HFF-Myc (cell line): ENCODE data around the gene NUCB1.
"Not testable (repeated sequence)": the region's sequence is repeated elsewhere in the genome, so short reads cannot be mapped to it uniquely, and the experiment has no call there.

Experiments used
- DNase-seq: peaks from one replicate; pipeline ENCODE4 v3.0.0-alpha.2; 2011; ENCODE audit warnings: low read depth; ENCODE audit errors: extremely low read depth
- H3K4me3 ChIP-seq: replicated peaks from 2 replicates; pipeline ENCODE4 v1.5.1; 2011; ENCODE audit warnings: low read depth, mild to moderate bottlenecking, control low read depth, low read length
- TF ChIP-seq, protein P1 (sequence below): IDR thresholded peaks from 2 replicates; pipeline ENCODE4 v1.5.1; 2012; ENCODE audit warnings: mild to moderate bottlenecking, low read depth, low read length, control low read depth; ENCODE audit errors: missing control alignments

NUCB1 gene

DNA sequence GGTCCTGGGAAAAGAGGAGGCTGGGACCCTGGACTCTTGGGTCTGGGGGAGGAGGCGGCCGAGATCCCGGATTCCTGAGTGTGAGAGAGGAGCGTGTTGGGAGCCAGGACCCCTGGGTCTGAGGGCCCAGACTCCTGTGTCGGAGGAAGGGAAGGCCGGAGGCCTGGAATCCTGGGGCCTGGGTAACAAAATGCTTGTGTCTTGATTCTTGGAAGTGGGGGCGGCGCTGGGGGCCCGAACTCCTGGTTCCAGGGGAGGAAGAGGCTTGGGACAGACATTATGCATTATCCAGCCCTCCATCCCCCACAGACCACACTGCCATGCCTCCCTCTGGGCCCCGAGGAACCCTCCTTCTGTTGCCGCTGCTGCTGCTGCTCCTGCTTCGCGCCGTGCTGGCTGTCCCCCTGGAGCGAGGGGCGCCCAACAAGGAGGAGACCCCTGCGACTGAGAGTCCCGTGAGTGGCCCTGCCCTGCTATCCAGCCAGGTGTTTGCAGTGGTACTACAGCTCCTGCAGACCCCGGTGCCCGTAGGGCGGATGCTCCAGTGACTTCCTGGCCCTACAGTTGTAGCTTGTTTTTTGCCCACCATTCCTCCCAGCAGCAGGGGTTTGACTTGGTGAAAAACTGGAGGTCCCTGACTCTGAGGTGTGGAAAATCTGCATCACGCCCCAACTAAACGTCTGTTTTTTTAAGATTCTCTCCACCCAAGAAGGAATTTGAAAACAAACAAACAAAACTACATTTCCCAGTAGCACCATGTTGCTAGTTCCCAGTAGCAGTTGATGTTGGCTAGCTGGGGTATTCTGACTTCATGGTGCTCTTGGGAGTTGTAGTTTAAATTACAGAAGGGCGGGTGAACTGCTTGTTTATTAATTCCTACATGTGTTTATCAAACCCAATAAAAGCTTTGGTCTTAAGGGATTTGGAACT, 630 bp downstream of the NUCB1 start:
- DNase-seq = no peak

DNA sequence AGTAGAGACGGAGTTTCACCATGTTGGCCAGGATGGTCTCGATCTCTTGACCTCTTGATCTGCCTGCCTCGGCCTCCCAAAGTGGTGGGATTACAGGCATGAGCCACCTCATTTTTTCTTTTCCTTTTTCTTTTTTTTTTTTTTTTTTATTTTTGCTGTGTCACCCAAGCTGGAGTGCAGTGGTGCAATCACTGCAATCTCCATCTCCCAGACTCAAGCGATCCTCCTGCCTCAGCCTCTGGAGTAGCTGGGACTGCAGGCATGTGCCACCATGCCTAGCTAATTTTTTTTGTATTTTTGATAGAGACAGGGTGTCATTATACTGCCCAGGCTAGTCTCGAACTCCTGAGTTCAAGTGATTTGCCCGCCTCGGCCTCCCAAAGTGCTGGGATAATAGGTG, 2.2 kb downstream of the NUCB1 start:
- H3K4me3 ChIP-seq, DNase-seq: not testable (repeated sequence)

More for the DNA sequence above, 630 bp downstream of the NUCB1 start:
- TF ChIP-seq, protein P1, sequence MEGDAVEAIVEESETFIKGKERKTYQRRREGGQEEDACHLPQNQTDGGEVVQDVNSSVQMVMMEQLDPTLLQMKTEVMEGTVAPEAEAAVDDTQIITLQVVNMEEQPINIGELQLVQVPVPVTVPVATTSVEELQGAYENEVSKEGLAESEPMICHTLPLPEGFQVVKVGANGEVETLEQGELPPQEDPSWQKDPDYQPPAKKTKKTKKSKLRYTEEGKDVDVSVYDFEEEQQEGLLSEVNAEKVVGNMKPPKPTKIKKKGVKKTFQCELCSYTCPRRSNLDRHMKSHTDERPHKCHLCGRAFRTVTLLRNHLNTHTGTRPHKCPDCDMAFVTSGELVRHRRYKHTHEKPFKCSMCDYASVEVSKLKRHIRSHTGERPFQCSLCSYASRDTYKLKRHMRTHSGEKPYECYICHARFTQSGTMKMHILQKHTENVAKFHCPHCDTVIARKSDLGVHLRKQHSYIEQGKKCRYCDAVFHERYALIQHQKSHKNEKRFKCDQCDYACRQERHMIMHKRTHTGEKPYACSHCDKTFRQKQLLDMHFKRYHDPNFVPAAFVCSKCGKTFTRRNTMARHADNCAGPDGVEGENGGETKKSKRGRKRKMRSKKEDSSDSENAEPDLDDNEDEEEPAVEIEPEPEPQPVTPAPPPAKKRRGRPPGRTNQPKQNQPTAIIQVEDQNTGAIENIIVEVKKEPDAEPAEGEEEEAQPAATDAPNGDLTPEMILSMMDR = no peak
- peak overlapping the region; percentile 61 for H3K4me3 ChIP-seq

DNA sequence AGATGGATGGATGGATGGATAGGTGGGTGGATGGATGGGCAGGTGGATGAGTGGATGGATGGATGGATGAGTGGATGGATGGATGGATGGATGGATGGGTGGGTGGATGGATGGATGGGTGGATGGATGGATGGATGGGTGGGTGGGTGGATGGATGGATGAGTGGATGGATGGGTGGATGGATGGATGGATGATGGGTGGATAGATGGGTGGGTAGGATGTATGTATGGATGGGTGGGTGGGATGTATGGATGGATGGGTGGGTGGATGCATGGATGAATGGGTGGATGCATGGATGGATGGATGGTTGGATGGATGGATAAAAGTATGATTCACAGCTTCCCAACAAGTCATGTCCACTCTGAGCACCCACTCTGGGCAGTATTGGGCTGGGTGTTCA, 3.7 kb downstream of the NUCB1 start:
- H3K4me3 ChIP-seq, DNase-seq: not testable (repeated sequence)

DNA sequence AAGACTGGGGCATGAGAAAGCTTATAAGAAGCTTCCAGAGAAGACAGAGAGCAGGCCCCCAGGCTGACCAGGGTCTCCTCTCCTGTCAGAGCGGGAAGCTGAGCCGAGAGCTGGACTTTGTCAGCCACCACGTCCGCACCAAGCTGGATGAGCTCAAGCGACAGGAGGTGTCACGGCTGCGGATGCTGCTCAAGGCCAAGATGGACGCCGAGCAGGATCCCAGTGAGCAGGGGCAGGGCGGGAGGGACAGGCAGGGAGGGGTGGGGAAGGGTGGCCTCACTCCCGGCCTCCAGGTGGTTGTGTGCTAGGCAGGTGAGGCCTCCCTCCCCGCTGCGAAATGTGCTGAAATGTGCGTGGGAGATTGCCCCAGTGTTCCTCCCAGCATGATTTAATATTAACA, 5.6 kb downstream of the NUCB1 start:
- H3K4me3 ChIP-seq = no peak overlapping the region

DNA sequence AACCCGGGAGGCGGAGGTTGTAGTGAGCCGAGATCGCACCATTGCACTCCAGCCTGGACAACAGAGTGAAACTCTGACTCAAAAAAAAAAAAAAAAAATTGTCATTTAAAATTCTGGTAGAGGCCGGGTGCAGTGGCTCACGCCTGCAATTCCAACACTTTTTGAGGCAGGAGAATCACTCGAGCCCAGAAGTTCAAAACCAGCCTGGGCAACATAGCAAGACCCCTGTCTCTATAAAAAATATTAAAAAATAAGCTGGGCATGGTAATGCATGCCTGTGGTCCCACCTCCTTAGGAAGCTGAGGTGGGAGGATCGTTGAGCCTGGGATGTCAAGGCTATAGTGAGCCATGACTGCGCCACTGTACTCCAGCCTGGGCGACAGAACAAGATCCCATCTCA, 6.2 kb downstream of the NUCB1 start:
- TF ChIP-seq, protein P1 = no peak
- H3K4me3 ChIP-seq = no peak overlapping the region
- no peak for DNase-seq

More for the DNA sequence above, 5.6 kb downstream of the NUCB1 start:
- TF ChIP-seq, protein P1 = no peak
- DNase-seq = no peak

DNA sequence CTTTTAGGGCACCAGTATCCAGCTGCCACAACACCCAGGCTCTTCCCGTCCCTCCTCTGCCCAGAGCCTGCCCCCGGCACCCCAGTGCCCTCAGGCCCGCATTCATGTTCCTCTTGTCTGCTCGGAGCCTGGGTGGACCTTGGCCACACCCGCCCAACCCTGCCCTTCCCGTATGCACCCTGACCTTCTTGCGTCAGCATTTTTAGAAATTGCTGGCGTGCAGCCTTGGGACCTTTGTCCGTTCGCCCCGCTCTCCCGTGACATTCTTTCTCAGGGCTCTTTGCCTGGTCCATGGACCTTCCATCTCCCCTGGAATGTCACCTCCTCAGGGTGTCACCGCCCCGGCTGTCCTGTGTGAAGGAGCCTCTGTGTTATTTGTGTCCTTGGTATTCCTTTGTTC, 7.6 kb downstream of the NUCB1 start:
- TF ChIP-seq, protein P1 = no peak
- H3K4me3 ChIP-seq = no peak overlapping the region
- no peak for DNase-seq

DNA sequence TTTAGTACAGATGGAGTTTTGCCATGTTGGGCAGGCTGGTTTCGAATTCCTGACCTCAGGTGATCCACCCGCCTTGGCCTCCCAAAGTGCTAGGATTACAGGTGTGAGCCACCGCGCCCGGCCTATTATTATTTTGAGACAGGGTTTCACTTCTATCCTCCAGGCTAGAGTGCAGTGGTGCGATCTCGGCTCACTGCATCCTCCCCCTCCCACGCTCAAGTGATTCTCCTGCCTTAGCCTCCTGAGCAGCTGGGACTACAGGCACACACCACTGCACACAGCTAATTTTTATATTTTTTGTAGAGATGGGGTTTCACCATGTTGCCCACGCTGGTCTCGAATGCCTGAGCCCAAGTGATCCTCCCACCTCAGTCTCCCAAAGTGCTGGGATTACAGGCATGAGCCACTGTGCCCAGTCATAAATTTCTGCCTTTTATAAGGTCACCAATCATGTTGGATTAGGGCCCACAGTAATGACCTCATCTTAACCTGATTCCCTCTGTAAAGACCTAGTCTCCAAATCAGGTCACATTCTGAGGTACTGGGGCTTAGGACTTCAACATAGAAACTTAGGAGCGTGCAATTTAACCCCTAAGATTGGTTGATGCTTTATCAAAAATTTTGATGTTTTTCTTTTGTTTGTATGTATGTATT, 9.4 kb downstream of the NUCB1 start:
- H3K4me3 ChIP-seq, DNase-seq: not testable (repeated sequence)

DNA sequence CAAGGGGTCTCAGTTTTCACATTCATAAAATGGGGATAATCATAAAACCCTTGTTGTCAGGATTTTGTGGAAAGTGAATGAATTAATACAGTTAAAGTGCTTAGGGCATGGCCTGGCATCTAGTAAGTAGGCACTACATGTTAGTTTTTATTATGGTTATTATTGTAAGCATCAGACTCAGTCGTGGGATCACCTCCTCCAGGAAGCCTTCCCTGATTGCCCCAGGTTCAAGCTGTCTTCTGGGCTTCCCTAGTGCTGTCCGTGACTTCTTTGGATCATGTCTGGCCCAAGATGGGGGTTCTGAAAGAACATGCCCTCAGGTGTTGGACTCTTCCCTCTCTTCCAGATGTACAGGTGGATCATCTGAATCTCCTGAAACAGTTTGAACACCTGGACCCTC, 10.7 kb downstream of the NUCB1 start:
- no peak for DNase-seq
- TF ChIP-seq, protein P1 = no peak
- H3K4me3 ChIP-seq = no peak overlapping the region
